Stimulated activated CD8-positive, alpha-beta memory T cell treated with anti-CD3 and anti-CD28 coated beads, Interleukin-4, amount 100 ng/mL, for 48 hours (primary cell): Measurements from ENCODE around the gene ANGPTL2.

Experiments
- DNase-seq: peaks from one replicate; pipeline ENCODE4 v3.0.0-alpha.2; 2020

The ANGPTL2 gene

GRCh38 chr9:127074561-127075548 lies 47.6 kb downstream of the ANGPTL2 start:
- DNase-seq, result no peak

- DNase-seq, result no peak
These were observed 54.7 kb downstream of the ANGPTL2 start for GRCh38 chr9:127067603-127068220.

DNA sequence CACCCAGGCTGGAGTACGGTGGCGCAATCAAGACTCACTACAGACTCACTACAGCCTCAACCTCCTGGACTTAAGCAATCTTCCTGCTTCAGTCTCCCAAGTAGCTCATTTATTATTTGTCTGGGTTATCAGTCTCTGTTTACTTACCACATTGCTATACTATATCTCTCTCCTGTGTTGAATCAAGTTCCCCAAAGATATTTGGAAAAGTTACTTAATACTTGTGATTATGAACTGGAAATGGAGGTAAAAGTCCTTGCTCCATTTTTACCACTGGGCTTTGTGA lies 55.6 kb downstream of the ANGPTL2 start:
- DNase-seq, result no peak

- no peak for DNase-seq
These were observed 56.2 kb downstream of the ANGPTL2 start for GRCh38 chr9:127066060-127066850.

GRCh38 chr9:127065592-127065991 lies 56.8 kb downstream of the ANGPTL2 start:
- no peak for DNase-seq

- no peak for DNase-seq
These were observed 58.1 kb downstream of the ANGPTL2 start for GRCh38 chr9:127064335-127064734.

DNA sequence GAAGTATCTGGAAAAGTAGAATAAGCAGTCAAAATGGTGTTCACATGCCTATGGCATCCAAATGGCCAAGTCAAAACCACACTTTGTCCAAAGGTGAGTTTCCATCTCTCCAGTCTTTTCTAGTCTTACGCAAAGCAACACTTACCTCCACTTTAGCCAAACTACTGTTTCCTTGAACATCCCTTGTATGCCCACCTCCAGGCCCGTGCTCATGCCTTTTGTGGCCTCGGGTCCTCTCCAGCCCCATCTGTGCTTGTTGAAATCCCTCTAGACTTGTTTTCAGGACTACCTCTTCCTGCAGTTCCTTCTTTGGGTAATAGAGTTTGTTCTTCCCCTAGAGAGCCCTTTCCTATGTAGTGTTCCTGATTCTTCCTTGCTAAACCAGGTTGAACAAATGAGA lies 61.0 kb downstream of the ANGPTL2 start:
- no peak for DNase-seq

- DNase-seq, result no peak
These were observed 62.6 kb downstream of the ANGPTL2 start for GRCh38 chr9:127059765-127060361.

- no peak for DNase-seq
These were observed 63.4 kb downstream of the ANGPTL2 start for GRCh38 chr9:127059030-127059429.

DNA sequence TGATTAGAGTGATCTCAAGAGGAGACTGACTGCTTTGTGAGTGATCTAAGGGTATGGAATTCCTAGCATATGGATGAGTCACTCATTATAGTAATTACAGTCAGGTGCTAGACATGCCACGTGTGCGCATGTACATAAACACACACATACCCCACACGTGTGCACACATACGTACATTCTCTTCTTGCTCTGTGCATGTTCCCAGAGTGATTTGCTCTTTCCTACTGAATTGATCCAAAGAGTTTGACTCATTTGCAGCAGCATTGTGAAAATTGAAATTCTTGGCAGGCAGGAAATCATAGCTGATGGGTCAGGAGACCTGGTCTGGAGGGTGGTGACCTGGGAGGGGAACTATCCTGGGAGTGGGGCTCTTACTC lies 63.8 kb downstream of the ANGPTL2 start:
- no peak for DNase-seq

DNA sequence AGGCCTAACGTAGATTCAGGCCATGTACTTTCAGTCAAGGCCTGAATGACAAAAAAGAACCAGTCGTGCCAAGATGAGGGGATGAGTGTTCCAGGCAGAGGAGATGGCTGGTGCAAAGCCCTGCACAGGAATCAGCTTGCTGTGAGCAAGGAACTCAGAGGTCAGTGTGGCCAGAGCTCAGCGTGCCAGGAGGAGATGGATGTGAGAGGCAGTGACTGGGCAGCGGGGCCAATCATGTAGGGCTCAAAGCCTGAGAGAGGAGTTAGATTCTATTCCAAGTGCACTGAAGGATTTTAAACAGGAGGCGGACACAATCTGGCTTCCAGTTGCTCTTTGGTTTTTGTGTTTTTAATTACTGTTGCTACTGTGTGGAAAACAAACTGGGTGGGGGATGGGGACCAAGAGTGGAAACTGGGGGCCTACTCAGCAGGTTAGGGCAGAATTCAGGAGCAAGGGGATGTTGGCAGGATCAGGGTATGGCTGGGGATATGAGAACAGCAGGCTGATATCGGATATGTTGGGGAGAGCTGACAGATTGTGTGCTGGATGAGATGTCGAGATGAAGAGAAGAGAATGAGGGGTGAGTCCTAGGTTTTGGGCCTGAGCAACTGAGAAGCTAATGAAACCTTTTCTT lies 64.3 kb downstream of the ANGPTL2 start:
- no peak for DNase-seq

DNA sequence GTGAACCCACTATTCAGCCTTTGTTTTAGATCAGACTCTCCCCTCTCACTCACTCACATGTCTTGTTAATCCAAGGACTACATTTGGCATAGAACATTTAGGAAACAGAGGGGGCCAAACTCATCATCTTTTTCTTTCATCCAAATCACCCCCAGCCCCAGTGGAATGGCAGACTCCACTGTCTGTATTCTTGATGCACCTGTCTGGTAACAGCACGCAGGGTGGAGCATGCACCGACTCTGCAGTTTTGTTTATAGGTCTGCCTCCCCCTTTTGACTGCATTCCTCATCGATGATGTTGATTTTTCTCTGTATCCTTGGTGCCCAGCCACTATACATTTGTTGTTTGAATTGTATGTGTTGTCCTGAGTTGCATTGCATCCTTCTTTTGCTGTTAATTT lies 66.0 kb downstream of the ANGPTL2 start:
- DNase-seq, result no peak

DNA sequence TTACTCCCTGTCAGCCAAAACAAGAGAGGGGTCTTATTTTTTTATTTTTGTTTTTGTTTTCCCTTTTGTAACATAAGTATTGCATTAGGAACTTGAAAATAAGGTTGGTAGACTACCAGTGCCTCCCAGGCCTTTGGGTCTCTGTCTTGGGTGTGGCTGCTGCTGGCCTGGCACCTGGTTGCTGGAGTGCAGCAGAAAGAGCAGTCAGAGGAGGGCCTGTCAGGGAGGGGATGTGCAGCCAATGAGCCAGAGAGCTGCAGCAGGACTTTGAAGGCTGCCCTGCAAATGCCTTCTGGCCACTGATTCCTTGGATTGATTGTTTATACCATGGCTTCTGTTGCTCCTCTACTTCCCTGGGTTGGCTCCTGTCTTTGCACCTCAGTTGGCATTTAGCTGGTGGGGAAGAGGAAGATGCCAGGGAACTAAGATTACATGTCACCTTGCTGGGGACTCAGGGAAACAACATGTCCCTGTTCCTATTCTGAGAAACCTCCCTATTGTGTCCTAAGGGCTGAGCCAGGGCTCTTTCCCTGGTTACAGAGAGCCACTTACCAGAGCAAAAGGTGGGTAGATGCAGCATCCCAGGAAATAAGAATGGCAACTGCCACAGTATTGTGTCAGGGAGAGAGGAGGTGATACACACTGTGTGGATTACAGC lies 66.6 kb downstream of the ANGPTL2 start:
- DNase-seq, result no peak

GRCh38 chr9:127053960-127054359 lies 68.5 kb downstream of the ANGPTL2 start:
- DNase-seq, result no peak

DNA sequence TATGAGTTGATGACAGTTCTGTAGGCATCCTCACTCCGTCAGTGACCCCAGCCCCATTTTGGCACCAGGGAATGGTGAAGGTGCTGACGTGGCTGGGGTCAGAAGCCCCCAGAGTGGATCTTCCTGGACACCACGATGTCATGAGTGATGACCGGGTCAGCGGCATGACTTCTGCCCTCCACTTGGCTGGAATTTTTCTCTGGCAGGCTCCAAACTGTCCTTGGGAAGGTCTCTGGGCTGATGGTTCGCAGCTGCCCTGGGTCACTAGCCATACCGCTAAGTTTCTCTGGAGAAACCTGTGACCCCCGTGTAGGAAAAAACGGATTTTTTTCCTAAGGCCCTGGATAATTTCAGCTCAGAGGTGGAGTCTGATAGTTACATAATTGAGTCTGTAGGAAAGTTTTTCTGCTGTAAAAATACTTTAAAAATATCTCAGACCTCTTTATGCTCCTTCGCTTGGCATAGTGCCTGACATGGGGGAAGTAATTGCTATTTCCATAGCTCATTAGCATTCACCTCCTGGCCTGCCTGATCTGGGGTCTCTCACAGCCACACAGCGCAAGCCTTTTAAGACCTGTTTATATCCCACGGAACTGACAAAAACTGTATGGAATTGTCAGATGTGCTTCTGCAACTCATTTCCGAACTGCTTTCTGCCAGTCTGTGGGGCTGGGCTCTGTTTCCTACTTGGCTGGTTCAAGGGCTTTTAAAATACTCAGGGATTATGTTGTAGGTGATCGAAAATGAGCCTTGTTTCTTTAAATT lies 69.2 kb downstream of the ANGPTL2 start:
- DNase-seq, result no peak

DNA sequence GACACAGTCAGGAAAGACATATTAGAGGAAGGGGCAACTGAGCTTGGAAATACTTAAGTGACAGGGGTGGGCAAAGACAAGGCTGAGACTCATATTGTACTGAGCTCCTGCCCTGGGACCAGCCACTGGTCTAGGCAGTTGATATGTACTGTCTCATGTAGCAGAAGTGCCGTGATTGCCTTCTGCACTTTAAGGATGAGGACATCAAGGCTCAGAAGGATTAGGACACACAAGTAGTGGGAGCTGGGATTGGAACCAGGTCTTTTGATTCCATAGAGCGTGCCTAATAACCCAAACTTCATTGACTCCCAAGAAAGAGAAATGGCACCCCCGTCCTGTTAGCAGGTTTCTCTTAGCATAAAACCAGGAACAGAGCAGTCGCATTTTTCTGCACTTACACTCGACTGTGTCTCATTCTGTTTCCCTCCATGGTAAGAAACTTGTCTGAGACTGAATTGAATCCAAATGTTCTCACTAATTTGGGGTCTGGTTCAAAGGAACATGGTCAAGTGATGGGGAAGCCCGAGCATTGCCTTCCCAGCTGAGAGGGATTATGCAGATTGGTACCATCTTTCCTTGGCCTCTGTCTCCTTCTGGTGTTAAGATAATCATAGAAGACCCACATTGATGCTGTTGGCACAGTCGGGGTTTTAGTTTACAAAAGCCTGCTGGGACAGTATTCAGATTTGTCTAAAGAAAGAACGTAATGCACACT lies 70.4 kb downstream of the ANGPTL2 start:
- DNase-seq, result no peak

- DNase-seq, result no peak
These were observed 71.8 kb downstream of the ANGPTL2 start for GRCh38 chr9:127050591-127051001.

DNA sequence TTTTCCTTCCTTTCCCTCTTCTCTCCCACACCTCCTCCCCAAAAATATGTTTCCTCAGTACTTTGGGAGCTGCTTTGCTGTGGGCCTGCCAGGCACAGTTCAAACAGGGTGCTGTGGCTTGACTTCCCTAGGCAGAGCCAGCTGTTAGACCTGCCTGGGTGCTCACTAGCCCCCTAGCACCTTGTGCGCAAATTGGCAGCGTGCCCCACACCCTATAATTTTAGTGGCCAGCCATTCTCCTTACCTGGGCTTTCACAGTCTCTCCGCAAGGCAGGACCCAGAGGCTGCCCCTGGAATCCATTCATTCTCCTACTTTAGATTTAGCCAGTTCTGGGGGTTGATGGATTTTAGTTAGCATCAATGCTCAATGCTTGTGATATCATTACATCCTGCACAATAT lies 72.3 kb downstream of the ANGPTL2 start:
- no peak for DNase-seq

GRCh38 chr9:127049581-127049980 lies 72.9 kb downstream of the ANGPTL2 start:
- DNase-seq, result no peak

DNA sequence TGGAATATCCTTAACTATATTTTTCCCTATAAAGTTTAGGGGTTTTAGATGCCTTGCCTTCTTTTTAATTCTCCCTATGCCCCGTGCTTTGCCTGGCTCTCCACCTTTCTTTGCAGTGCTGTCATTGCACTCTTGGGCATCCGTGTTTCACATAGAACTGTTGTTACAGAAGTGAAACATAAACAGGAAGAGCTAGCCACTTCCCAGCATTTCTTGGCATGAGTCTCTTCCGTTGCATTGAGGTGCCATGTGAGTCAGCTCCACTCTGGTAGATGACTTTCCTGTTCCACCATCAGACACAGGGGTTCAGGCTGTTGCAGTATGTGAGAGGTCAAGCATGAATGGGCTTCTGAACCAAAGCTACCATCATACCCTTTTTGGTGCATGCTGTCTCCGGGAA lies 73.4 kb downstream of the ANGPTL2 start:
- DNase-seq, result peak; percentile 32

GRCh38 chr9:127047971-127048370 lies 74.5 kb downstream of the ANGPTL2 start:
- no peak for DNase-seq
